ENCODE results near the gene SPIRE2.
"Not testable (repeated sequence)": the region's sequence is repeated elsewhere in the genome, so short reads cannot be mapped to it uniquely, and the experiment has no call there.

SPIRE2 gene, protein sequence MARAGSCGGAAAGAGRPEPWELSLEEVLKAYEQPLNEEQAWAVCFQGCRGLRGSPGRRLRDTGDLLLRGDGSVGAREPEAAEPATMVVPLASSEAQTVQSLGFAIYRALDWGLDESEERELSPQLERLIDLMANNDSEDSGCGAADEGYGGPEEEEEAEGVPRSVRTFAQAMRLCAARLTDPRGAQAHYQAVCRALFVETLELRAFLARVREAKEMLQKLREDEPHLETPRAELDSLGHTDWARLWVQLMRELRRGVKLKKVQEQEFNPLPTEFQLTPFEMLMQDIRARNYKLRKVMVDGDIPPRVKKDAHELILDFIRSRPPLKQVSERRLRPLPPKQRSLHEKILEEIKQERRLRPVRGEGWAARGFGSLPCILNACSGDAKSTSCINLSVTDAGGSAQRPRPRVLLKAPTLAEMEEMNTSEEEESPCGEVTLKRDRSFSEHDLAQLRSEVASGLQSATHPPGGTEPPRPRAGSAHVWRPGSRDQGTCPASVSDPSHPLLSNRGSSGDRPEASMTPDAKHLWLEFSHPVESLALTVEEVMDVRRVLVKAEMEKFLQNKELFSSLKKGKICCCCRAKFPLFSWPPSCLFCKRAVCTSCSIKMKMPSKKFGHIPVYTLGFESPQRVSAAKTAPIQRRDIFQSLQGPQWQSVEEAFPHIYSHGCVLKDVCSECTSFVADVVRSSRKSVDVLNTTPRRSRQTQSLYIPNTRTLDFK

DNA sequence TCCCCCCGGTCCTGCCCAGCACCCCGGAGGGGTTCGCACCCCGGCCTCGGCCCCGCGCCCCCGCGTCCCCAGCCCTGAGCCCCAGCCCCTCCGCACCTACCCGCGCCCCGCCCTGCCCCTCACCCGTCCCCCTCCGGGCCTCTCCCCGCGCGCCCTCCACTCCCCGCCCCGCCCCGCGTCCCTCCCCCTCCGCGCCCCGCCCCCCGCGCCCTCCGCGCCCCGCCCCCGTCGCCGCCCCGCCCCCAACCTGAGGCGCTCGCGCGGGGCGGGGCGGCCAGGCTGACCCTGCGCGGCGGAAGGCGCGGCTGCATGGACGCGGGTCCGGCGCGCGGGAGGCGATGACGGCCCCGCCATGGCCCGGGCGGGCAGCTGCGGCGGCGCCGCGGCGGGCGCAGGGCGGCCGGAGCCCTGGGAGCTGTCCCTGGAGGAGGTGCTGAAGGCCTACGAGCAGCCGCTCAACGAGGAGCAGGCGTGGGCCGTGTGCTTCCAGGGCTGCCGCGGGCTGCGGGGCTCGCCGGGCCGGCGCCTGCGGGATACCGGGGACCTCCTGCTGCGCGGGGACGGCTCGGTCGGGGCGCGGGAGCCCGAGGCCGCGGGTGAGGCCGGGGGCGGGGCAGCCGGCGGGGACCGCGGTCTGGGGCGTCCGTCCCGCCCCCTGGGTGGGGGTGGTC lies at the start of gene SPIRE2:
Gene SPIRE2 (plus strand): TSS at position 277 of the 671 bp plus-strand sequence. CDS start 76 bp downstream, at position 353.
- no peak for TF ChIP-seq POLR2A (IDR thresholded peaks at IDR 0.05; ENCODE audit: low read length)
- TF ChIP-seq GATA1 (IDR thresholded peaks at IDR 0.05; ENCODE audit: low read depth, low read length), result no peak
- DNase-seq, result peak; percentile 84 to 86

DNA sequence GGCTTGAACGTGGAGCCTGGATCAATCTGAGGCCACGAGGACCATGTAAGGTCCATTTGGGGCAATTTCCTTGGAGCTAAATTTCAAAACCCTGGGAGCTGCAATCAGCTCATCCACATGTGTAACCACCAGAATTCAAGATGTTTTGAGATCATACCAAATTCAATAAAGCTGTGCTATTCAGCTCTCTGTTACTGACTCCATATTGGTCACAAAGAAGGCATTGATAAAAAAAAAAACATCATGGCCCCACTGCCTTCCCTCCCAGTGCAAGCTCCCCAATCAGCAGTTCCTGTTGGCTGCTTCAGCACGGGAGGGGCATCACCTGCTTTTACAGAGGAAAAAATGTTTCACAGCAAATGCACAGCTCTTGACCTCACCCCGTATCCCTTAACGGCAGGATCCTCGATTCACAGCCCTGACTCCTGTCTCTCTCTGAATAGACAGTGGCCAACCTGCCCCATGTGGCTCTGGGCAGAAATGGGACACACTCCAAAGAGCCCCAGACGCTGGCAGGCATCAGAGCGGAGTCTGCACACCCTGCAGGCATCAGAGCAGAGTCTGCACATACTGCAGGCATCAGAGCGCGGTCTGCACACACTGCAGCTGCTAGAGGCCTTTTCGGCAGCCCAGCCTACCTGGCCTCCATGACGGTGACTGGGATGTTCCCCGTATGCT lies 48.9 kb upstream of the SPIRE2 start:
- DNase-seq, result no peak
- TF ChIP-seq GATA1 (IDR thresholded peaks at IDR 0.05; ENCODE audit: low read depth, low read length), result no peak
- TF ChIP-seq POLR2A (IDR thresholded peaks at IDR 0.05; ENCODE audit: low read length), result no peak

DNA sequence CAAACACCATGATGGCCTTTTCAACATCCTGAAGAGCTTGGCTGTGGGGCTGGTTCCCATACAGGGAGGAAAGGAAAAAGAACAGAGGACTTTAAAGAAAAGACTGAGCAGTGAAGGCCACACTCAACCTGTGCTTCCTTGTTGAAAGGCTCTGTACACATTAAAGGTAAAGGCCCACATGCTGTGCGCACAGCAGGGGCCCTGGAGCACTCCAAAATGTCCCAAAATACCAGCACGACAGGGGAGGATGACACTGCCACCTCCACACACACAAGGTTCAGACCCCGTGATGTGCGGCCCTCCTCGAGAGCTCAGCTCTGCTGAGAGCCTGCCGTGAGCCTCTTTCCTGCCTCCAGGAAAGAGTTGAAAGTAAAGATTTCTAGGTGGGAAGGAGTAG lies 48.4 kb upstream of the SPIRE2 start:
- no peak for TF ChIP-seq GATA1 (IDR thresholded peaks at IDR 0.05; ENCODE audit: low read depth, low read length)
- TF ChIP-seq POLR2A (IDR thresholded peaks at IDR 0.05; ENCODE audit: low read length), result no peak
- DNase-seq, result no peak

DNA sequence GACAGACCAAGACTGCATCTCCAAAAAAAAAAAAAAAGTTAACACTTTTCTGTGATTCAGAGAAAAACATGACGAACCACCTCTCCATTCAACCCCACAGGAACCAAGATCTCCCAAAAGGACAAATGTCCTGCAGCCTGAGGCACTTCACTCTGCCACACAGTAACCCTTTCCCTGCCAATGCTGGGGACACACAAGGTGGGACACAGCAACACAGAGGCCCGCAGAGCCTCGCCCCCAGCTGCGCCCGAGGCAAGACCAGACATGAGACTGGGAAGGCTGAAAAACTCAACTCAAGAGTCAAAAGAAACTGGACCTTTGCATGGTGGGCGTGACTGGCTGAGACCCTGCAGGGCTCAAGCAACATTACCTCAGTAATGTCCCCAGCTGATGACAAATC lies 45.8 kb upstream of the SPIRE2 start:
- TF ChIP-seq POLR2A (IDR thresholded peaks at IDR 0.05; ENCODE audit: low read length) (no peak), GATA1 (IDR thresholded peaks at IDR 0.05; ENCODE audit: low read depth, low read length) (no peak)
- no peak for DNase-seq

DNA sequence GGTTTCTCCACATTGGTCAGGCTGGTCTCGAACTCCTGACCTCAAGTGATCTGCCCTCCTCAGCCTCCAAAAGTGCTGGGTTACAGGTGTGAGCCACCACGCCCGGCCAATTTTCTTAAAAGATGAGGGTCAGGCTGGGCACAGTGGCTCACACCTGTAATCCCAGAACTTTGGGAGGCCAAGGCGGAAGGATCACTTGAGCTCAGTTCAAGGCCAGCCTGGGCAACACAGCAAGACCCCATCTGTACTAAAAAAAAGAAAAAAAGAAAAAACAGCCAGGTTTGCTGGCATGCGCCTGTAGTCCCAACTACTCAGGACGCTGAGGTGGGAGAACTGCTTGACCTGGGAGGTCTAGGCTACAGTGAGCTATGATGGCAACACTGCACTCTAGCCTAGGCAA lies 44.3 kb upstream of the SPIRE2 start:
- not testable (repeated sequence) for DNase-seq

DNA sequence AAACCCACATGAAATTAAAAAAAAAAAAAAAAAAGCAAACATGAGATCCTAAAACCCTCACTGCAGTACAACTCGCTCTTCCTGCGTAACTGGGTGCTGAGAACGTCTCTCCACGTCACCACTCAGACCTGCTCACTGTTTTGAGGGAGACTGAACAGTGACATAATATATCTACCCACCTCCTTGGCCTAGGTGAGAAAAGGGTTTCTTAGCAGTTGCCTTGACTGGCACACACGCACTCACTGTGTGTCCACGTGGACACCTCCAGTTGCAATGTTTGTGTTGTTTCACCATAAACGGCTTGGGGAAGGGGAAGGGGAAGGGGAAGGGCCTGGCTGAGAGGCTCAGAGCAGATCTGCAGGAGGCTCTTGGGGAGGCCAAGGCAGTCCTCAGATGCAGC lies 43.9 kb upstream of the SPIRE2 start:
- TF ChIP-seq GATA1 (IDR thresholded peaks at IDR 0.05; ENCODE audit: low read depth, low read length) (no peak), POLR2A (IDR thresholded peaks at IDR 0.05; ENCODE audit: low read length) (no peak)
- DNase-seq, result no peak

- no peak for DNase-seq
- TF ChIP-seq GATA1 (IDR thresholded peaks at IDR 0.05; ENCODE audit: low read depth, low read length) (no peak), POLR2A (IDR thresholded peaks at IDR 0.05; ENCODE audit: low read length) (no peak)
Measured at GRCh38 chr16:89785523-89786155, 42.6 kb upstream of the SPIRE2 start.

DNA sequence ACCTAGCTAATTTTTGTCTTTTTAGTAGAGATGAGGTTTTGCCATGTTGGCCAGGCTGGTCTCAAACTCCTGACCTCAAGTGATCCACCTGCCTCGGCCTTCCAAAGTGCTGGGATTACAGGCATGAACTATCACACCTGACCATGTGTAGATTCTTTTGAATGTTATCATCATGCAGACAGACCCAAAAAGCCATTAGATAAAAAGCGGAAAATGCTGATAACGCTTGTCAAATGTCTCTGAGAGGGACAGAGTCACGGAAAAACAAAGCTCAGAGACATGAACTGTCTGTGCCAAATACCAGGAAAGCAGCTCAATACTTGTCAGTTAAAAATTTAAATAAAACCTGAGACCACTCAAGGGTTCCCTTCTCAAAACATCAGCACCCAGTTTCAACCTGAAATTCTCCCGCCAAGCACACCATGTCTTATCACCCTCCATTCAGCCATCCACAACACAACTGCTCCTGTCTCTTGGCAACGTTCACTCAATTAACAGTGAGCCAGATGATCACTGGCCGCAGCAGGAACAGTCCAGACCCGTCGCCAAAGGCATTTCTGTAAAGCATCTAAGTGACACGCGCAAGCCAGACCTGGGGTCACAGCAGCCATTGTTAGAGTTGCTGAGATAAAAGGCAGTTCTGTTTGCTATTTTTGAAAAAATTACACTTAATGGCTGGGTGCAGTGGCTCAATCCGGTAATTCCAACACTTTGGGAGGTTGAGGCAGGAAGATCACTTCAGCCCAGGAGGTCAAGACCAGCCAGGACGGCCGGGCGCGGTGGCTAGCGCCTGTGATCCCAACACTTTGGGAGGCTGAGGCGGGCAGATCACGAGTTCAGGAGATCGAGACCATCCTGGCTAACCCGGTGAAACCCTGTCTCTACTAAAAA lies 41.6 kb upstream of the SPIRE2 start:
- peak; percentile 21 to 71 for DNase-seq
- no peak for TF ChIP-seq POLR2A (IDR thresholded peaks at IDR 0.05; ENCODE audit: low read length)
- no peak for TF ChIP-seq GATA1 (IDR thresholded peaks at IDR 0.05; ENCODE audit: low read depth, low read length)

DNA sequence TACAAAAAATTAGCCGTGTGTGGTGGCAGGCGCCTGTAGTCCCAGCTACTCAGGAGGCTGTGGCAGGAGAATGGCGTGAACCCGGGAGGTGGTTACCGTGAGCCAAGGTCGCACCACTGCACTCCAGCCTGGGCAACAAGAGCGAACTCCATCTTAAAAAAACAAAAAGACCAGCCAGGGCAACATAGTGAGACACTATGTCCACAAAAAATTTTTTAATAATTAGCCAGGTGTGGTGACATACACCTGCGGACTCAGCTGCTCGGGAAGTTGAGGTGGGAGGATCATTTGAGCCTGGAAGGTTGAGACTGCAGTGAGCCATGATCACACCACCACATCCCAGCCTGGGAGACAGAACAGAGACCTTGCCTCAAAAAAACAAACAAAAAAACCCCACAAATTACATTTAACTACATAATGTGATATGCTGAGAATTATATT lies 40.9 kb upstream of the SPIRE2 start:
- no peak for TF ChIP-seq POLR2A (IDR thresholded peaks at IDR 0.05; ENCODE audit: low read length)
- TF ChIP-seq GATA1 (IDR thresholded peaks at IDR 0.05; ENCODE audit: low read depth, low read length), result no peak
- DNase-seq, result no peak

GRCh38 chr16:89791278-89791995 lies 36.8 kb upstream of the SPIRE2 start:
- TF ChIP-seq GATA1 (IDR thresholded peaks at IDR 0.05; ENCODE audit: low read depth, low read length) (no peak), POLR2A (IDR thresholded peaks at IDR 0.05; ENCODE audit: low read length) (no peak)
- no peak for DNase-seq

DNA sequence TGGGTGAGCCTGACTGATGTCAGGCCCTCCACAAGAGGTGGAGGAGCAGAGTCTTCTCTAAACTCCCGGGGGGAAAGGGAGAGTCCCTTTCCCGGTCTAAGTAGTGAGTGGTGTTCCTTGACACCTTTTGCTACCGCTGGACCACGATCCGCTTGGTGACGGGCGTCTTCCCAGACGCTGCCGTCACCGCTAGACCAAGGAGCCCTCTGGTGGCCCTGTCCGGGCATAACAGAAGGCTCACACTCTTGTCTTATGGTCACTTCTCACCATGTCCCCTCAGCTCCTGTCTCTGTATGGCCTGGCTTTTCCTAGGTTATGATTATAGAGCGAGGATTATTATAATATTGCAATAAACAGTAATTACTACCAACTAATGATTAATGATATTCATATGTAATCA lies 35.2 kb upstream of the SPIRE2 start:
- peak; percentile 28 to 53 for DNase-seq

DNA sequence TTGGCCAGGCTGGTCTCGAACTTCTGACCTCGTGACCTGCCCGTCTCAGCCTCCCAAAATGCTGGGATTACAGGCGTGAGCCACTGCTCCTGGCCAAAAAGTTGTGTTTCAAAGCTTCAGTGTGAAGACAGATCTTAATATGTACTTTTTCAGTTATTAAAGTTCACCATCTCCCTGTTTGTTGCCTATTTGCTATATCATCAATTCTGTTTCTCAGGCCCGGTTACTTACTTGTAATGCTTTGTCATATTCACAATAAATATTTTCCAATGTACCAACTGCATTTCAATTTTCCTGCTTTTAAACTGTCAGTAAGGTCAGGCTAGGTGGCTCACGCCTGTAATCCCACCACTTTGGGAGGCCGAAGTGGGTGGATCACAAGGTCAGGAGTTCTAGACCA lies 34.3 kb upstream of the SPIRE2 start:
- TF ChIP-seq POLR2A (IDR thresholded peaks at IDR 0.05; ENCODE audit: low read length) (no peak), GATA1 (IDR thresholded peaks at IDR 0.05; ENCODE audit: low read depth, low read length) (no peak)
- no peak for DNase-seq
